Left lung (tissue), 10 donors: ENCODE measurements around the gene YAE1. TPM values are rescaled to one million over a fixed set of nuclear protein-coding genes. Genes with fewer than 3 reads are reported as not detected.
A peak's percentile ranks its signal among the peaks of the same experiment; 100 is the strongest.

ENCODE experiments used
- ATAC-seq: fragments of 200-7000 bp; cut with Tn5 transposase; one replicate; pipeline ENCODE4 v1.9.1; 2020; ENCODE audit warnings: moderate library complexity
- DNase-seq, 4 donors: peaks; one replicate each; pipeline ENCODE4 v3.0.0-alpha.2; 2013 to 2020
- H3K27ac ChIP-seq, 2 donors: fragments of 200-600 bp; sonication (generic) in 1 of 2; one replicate each; pipeline versions ENCODE4 v1.5.0 to v1.8.0; 2020 to 2021
- H3K27me3 ChIP-seq, 2 donors: fragments of 200-600 bp; sonication (generic) in 1 of 2; one replicate each; pipeline versions ENCODE4 v1.5.0 to v1.8.0; 2020 to 2021
- H3K36me3 ChIP-seq, 2 donors: fragments of 200-600 bp; sonication (generic) in 1 of 2; one replicate each; pipeline versions ENCODE4 v1.5.0 to v1.8.0; 2020 to 2021
- H3K4me1 ChIP-seq, 2 donors: fragments of 200-600 bp; one replicate each; pipeline ENCODE4 v1.8.0; 2021
- H3K4me3 ChIP-seq, 2 donors: fragments of 200-600 bp; sonication (generic) in 1 of 2; one replicate each; pipeline versions ENCODE4 v1.5.0 to v1.8.0; 2020 to 2021; ENCODE audit warnings: mild to moderate bottlenecking in 1 of 2
- H3K9me3 ChIP-seq, 2 donors: fragments of 200-600 bp; sonication (generic) in 1 of 2; one replicate each; pipeline versions ENCODE4 v1.5.0 to v1.8.0; 2020 to 2021
- intact Hi-C, 2 donors: fragments of 100-400 bp; cut with DNase I; formaldehyde crosslinking; loops; one replicate each; pipeline versions ENCODE4 v1.11.2 to v1.14.2; 2022
- polyA plus RNA-seq, 6 donors: library from polyadenylated mRNA; unstranded; fragments of 120-200 nt; gene quantifications; one replicate each; pipeline ENCODE4 v1.2.1, GENCODE V29; 2013; ENCODE audit not compliant: insufficient read length in 6 of 6
- total RNA-seq, 2 donors: library from RNA; stranded (reverse); fragmentation: NEBNext Ultra II Directional; extraction: Animal tissue kit (Norgen Biotek cat#: 25700); gene quantifications; one replicate each; pipeline ENCODE4 v1.2.1, GENCODE V29; 2021
- TF ChIP-seq, protein P1 (sequence below), 2 donors: fragments of 200-600 bp; sonication (generic) in 1 of 2; IDR thresholded peaks; one replicate each; pipeline versions ENCODE4 v1.5.0 to v1.8.0; 2021; ENCODE audit warnings: antibody characterized with exemption in 2 of 2
- donor health status: DM: no; HTN: yes; CAD: no.
- donor health status: DM: no; HTN: no; CAD: no.

Gene YAE1
- total and polyA plus RNA-seq, 8 donors, result 16.8 to 62.4 (median 50.7) TPM

DNA sequence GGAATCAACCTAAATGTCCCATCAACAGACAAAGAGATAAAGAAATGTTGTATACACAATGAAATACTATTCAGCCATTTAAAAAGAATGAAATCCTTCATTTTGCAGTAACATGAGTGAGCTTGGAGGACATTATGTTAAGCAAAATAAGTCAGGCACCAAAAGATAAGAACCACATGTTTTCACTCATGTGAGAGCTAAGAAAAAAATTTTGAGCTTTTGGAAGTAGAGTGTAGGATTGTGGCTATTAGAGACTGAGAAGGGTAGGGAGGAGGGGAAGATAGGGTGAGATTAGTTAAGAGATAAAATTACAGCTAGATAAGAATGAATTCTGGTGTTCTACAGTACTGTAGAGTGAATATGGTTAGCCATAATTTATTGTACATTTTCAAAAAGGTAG, 8.3 kb upstream of the YAE1 start:
- TF ChIP-seq, protein P1, sequence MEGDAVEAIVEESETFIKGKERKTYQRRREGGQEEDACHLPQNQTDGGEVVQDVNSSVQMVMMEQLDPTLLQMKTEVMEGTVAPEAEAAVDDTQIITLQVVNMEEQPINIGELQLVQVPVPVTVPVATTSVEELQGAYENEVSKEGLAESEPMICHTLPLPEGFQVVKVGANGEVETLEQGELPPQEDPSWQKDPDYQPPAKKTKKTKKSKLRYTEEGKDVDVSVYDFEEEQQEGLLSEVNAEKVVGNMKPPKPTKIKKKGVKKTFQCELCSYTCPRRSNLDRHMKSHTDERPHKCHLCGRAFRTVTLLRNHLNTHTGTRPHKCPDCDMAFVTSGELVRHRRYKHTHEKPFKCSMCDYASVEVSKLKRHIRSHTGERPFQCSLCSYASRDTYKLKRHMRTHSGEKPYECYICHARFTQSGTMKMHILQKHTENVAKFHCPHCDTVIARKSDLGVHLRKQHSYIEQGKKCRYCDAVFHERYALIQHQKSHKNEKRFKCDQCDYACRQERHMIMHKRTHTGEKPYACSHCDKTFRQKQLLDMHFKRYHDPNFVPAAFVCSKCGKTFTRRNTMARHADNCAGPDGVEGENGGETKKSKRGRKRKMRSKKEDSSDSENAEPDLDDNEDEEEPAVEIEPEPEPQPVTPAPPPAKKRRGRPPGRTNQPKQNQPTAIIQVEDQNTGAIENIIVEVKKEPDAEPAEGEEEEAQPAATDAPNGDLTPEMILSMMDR (IDR thresholded peaks at IDR 0.05), result no peak
- ATAC-seq, result no peak
- Histone ChIP-seq H3K9me3 (no peaks in the 10 kb centered on the region), H3K27me3 (no peaks in the 10 kb centered on the region), H3K36me3 (no peaks in the 10 kb centered on the region), H3K4me3 (no peak overlapping the region), H3K27ac (no peak overlapping the region), H3K4me1 (no peaks in the 10 kb centered on the region)
- no peak for DNase-seq
- intact Hi-C loops, result no loop called here

DNA sequence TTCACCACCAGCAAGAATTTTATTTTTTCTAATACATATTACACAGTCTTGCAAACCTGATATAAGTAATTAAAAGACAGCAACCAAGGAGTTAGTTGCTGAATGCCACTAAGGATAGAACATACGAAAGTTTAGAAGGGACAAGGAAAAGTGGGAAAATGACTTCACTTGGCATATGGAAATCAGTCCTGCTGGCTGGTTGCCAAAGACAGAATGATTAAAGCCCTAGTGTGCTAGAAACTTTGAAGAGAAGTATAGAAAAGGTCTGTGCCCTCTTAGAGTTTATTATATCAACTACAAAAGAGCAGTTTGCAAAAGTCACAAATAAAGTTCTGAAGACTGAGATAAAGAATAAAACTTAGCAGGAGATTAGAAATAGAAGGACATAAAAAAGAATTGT, 5.8 kb upstream of the YAE1 start:
- H3K4me3 ChIP-seq, result no peak overlapping the region
- intact Hi-C loops, result no loop called here
- no peak for DNase-seq
- TF ChIP-seq, protein P1 (IDR thresholded peaks at IDR 0.05), result no peak
- peaks cover 0 to 2% of the 10 kb centered on the region in 2 donors for H3K4me1 ChIP-seq
- H3K9me3 ChIP-seq, result no peaks in the 10 kb centered on the region
- no peak overlapping the region for H3K27ac ChIP-seq
- no peak for ATAC-seq
- no peaks in the 10 kb centered on the region for H3K27me3 ChIP-seq
- H3K36me3 ChIP-seq, result no peaks in the 10 kb centered on the region

DNA sequence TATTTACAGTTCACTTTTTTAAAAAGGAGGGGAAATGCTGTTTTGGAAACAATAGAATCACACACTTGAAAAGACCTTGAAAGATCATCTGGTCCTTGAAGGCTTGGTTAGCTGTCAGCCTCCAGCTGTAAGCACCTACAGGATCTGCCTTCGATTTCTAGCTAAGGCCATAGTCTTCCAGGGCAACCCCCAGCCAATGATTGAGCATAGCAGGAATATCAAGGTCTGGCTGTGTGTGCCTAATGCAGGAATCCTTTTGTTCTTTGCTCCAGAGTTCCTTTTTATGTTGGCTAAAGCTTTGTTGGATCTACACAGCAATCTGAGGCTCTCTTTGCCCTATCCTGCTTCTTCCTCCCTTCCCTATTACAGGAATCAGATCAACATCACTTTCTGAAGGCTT, 5.2 kb upstream of the YAE1 start:
- intact Hi-C loops, result no loop called here
- ATAC-seq, result no peak
- TF ChIP-seq, protein P1 (IDR thresholded peaks at IDR 0.05), result no peak

DNA sequence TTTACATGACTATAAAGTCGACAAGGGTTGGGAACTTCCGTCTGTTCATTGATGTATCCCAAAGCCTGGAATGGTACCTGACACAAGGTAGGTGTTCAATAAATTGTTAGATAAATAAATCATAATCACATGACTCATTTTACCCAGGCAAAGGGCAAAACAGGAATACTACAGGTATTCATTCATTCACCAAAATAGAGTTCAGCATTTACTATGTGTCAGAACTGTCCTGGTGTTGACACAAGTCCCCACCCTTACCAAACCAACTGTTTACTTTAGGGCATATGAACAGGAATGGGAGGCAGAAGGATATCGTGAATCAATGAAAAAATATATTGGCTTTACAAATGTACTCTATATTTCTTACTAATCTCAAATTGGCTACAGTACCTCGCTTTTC, 666 bp upstream of the YAE1 start:
- no peaks in the 10 kb centered on the region for H3K9me3 ChIP-seq
- H3K27ac ChIP-seq, result peak overlapping the region; percentile 77 to 79
- ATAC-seq, result peak; percentile 50
- H3K36me3 ChIP-seq, result peaks cover 0 to 4% of the 10 kb centered on the region in 2 donors
- peaks cover 0 to 16% of the 10 kb centered on the region in 2 donors for H3K4me1 ChIP-seq
- DNase-seq, result no peak
- intact Hi-C loops, result no loop called here
- H3K4me3 ChIP-seq, result peak overlapping the region; percentile 69 to 79
- no peaks in the 10 kb centered on the region for H3K27me3 ChIP-seq
- TF ChIP-seq, protein P1 (IDR thresholded peaks at IDR 0.05), result no peak

More for the DNA sequence above, 5.2 kb upstream of the YAE1 start:
- Histone ChIP-seq H3K4me3 (no peak overlapping the region), H3K36me3 (no peaks in the 10 kb centered on the region), H3K27me3 (no peaks in the 10 kb centered on the region), H3K4me1 (peaks cover 0 to 7% of the 10 kb centered on the region in 2 donors), H3K9me3 (no peaks in the 10 kb centered on the region), H3K27ac (no peak overlapping the region)
- DNase-seq, result no peak

DNA sequence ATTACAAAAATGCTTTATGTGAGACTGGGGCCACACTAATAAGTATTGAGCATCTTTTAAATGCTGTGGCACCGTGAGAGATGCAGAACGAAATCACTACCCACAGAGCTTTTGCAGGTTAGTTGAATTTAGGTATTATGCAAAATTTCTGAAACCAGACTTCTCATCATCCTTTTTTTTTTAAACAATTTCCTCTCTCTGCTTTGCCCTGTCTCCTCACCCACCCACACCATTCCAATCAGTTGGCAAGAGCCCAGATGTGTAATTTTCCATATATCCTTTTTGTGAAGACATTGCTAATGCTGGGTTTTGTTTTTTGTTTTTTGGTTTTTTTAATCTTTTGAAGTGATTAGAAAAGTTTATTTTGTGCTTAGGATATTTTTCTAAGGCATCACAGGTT, 1.1 kb downstream of the YAE1 start:
- H3K4me3 ChIP-seq, result peak overlapping the region in 1 of 2 donors; percentile 69
- intact Hi-C loops, result no loop called here
- TF ChIP-seq, protein P1 (IDR thresholded peaks at IDR 0.05), result no peak
- H3K27ac ChIP-seq, result no peak overlapping the region
- H3K9me3 ChIP-seq, result no peaks in the 10 kb centered on the region
- no peak for DNase-seq
- H3K4me1 ChIP-seq, result peaks cover 0 to 16% of the 10 kb centered on the region in 2 donors
- no peaks in the 10 kb centered on the region for H3K27me3 ChIP-seq
- no peak for ATAC-seq
- peaks cover 0 to 19% of the 10 kb centered on the region in 2 donors for H3K36me3 ChIP-seq
